GM08714 (cell line): ENCODE measurements around the gene MGAT4B.
A peak's percentile ranks its signal among the peaks of the same experiment; 100 is the strongest.

Experiments
- H3K4me3 ChIP-seq: fragments of 200-500 bp; sonication (Bioruptor generic); 2 replicates; pipeline ENCODE4 v1.5.1; 2014; ENCODE audit warnings: mild to moderate bottlenecking, low read length, inconsistent platforms
- ZNF274 ChIP-seq: IDR thresholded peaks from 2 replicates; pipeline ENCODE4 v1.6.1; 2012; ENCODE audit warnings: mild to moderate bottlenecking, low read depth, low read length

The MGAT4B gene

DNA sequence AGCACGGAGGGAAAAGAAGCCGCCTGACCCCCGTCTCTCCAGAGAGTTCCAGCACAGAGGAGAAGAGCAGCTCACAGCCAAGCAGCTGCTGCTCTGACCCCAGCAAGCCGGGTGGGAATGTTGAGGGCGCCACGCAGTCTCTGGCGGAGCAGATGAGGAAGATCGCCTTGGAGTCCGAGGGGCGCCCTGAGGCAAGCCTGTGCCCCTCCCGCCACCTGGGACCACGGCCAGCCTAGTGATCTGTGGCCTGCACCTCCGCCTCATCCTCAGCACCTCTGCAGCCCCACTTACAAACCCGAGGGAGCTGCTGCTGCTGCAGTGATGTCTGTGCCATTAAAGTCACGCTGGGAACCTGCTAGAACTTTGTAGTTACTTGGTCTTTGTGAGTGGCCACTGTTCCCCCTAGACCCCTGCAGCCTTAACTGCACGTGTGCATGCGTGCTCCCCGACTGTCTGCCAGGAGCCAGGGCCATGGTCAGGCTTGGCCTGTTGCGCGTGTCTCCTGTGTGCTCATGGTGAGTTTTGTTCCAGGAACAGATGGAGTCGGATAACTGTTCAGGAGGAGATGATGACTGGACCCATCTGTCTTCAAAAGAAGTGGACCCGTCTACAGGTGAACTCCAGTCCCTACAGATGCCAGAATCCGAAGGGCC is 26.5 kb upstream of the MGAT4B start:
- no peak for TF ChIP-seq ZNF274
- no peak overlapping the region for H3K4me3 ChIP-seq

DNA sequence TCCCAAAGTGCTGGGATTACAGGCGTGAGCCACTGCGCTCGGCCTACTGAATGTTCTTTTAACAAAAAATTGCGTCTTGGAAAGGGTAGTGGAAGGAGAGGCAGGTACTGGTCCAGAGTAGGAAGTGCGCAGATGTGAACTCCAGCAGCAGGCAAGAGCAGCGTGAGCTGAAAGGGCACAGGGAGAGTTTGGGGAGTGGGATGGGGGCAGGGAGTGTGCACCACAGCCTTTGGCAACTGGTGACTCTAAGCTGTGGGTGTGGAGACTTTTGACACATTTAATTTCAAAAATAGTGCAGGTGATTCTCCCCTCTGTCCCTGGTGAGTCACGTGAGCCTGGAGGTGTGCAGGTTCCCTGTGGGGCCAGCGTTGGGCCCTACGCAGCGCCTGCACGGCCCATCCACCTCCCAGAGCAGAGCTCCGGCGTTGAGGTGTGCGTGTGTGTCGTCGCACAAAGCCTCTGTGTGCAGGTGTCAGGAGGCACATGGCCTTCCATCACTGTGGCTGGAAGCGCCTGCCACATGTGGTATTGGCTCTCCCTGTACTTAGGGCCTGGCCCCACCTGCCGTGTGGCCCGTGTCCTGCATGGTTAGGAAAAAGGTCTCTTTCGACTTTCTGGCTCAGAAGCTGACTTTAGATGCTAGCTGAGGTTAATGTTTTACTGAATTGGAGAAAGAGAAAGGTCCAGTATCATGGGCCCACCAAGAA is 25.5 kb upstream of the MGAT4B start:
- H3K4me3 ChIP-seq: no peak overlapping the region
- TF ChIP-seq ZNF274: no peak

DNA sequence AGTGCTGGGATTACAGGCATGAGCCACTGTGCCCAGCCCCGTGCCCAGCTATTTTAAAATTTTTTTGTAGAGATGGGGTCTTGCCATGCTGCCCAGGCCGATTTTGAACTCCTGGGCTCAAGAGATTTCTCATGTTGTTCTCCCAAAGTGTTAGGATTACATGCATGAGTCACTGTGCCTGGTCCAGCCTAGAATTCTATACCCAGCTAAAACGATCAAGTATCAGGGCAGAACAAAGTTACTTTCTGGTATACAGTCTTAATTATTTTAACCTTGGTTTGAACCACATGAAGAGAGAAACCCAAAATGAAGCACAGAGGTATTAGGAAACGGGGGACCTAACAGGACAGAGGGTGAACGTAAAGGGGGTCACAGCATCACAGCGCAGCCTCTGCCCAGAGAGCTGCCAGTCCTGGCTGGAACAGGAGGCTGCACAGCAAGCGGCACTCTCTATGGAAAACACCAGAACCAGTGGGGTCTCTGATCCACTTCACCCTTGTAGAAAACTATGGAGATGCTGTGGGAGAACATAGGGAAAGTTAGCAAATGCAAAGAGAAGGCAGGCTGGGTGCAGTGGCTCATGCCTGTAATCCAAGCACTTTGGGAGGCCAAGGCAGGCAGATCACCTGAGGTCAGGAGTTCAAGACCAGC is 24.3 kb upstream of the MGAT4B start:
- TF ChIP-seq ZNF274: no peak

GRCh38 chr5:179829732-179830435 is 23.2 kb upstream of the MGAT4B start:
- TF ChIP-seq ZNF274: no peak
- H3K4me3 ChIP-seq: no peak overlapping the region

More for the DNA sequence above, 24.3 kb upstream of the MGAT4B start:
- no peak overlapping the region for H3K4me3 ChIP-seq

GRCh38 chr5:179828756-179829421 is 22.2 kb upstream of the MGAT4B start:
- no peak overlapping the region for H3K4me3 ChIP-seq
- no peak for TF ChIP-seq ZNF274

DNA sequence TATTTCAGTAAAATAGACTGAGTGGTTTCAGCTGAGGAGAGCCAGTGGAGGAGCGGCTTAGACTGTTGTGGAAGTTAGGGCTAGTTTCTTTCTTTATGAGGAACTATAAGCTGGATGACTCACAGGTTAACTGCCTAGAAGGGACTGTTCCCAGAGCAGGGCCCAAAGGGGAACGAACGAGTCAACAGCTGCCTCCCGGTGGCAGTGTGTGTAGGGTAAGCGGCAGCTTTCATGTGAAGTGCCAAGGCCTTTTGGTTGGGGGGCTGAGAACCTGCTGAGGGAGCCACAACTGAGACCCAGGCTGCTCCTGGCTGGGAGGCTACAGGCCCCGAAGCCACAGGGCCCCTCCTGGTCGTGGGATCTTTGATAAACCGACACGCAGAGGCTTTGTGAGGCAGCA is 21.0 kb upstream of the MGAT4B start:
- no peak overlapping the region for H3K4me3 ChIP-seq
- no peak for TF ChIP-seq ZNF274

DNA sequence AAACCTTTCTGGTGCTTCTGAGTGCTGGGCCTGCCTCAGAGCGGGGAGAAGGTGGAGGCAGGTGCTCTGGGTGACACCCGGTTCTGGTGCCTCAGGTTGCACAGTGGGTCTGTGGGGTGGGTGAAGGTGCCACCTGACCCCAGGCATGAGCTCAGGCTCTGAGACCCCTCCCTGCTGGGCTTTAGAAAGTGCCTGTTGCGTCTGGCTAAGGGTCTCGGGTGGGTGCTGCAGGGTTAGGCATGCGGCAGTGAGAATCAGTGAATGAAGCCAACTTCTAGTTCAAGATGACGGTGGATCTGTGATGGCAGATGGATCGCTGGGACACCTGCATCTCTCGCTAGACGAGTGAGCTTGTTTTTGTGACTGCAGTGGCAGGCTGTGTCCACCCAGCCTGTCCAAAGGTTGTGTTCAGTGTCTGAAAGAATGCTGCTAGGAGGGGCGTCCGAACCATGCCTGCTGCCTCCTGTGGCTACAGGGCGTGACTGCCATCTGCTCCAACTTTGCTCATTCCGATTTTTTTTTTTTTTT is 19.1 kb upstream of the MGAT4B start:
- H3K4me3 ChIP-seq: no peak overlapping the region
- TF ChIP-seq ZNF274: no peak

- TF ChIP-seq ZNF274: no peak
- H3K4me3 ChIP-seq: no peak overlapping the region
Measured at GRCh38 chr5:179824745-179825112, 18.1 kb upstream of the MGAT4B start.

GRCh38 chr5:179823937-179824744 is 17.5 kb upstream of the MGAT4B start:
- no peak overlapping the region for H3K4me3 ChIP-seq
- TF ChIP-seq ZNF274: no peak

DNA sequence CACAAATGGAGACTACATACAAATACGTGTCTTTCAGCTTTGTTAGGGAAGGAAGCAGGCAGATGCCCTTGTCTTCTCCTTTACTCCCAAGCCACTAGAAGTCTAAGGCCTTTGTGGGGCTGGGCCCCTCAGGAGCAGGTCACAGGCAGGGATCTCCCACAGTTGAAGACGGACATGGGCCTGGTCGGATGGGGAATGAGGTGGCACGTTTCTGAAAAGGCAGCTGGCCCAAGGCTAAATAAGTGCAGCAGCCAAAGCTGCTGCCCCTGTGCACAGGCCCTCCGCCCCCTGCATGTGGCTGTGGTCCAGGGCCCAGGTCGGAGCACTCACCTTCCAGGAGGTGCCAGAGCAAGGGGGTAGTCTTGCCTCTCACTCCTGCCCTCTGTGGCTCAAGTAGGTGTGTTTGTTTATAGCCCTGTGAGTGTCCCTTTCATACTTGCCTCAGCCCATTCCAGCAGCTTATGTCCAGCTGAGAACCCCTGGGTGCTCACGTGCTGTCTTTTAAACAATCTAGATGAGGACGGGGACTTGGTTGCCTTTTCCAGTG is 15.9 kb upstream of the MGAT4B start:
- H3K4me3 ChIP-seq: no peak overlapping the region
- no peak for TF ChIP-seq ZNF274

DNA sequence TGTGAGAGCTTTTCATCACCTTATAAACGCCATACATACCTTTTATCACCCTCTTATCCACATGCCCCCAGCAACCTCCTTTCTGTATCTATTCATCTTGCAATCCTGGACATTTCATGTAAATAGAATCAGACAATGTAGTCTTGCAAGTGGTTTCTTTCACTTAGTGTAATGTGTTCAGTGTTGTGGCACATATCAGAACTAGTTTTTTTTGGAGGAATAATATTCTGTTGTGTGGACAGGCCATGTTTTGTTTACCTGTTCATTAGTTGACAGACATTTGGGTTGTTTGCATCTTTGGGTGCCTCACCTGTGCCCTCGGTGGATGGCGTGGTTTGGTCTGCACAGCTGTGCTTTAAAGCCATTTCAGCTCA is 15.4 kb upstream of the MGAT4B start:
- 0 out of 2 replicates have a peak overlapping the region, but pooled peaks have one; percentile 94 for H3K4me3 ChIP-seq
- no peak for TF ChIP-seq ZNF274

DNA sequence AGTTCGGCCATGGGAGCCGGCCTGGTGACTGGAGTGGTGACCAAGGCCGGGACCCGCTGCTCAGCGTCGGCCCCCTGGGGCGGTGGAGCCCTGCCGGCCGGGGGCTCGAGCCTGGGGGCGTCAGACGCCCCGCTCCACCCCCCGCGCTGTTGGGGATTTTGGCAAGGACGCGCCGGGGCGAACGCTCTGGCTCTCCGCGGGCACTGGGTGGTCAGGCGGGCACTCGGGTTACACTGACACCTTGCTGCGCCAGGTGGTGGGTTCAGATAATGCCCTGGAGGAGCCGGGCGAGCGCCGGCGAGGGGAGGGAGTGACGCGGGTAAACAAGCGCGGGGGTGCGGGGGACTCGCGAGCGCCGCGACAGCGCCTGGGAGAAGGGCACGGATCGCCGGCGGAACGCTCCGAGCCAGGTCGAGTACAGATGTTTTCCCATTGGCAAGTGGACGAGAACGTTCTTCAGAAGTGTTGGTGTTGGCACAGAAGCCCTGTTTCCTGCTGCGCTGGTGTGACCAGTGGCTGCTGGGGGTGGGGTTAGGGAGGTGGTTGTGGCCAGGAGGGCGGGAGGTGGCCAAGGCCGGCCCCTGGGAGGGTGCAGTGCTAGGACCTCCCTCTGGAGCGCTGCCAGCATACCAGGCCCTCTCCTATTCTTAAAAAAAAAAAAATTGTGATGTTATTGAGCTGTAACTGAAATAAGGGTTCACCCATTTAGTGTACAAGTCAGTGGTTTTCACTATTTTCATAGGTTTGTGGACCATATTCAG is 14.8 kb upstream of the MGAT4B start:
- TF ChIP-seq ZNF274: no peak
- H3K4me3 ChIP-seq: peak overlapping the region; percentile 94
